Right renal cortex interstitium (tissue), 3 donors: ENCODE measurements around the gene SCN3A. TPM values are rescaled to one million over a fixed set of nuclear protein-coding genes. Genes with fewer than 3 reads are reported as not detected.

Source experiments
- DNase-seq, 3 donors: peaks; one replicate each; pipeline ENCODE4 v3.0.0-alpha.2; 2013; ENCODE audit warnings: low read depth in 3 of 3, low spot score in 2 of 3
- polyA plus RNA-seq, 3 donors: library from polyadenylated mRNA; unstranded; fragments of 120-200 nt; gene quantifications; one replicate each; pipeline ENCODE4 v1.2.1, GENCODE V29; 2013; ENCODE audit not compliant: insufficient read length in 3 of 3

SCN3A gene
- polyA plus RNA-seq, 3 donors, result 0.18 to 0.34 (median 0.28) TPM

GRCh38 chr2:165058476-165059265 is 145.2 kb downstream of the SCN3A start:
- DNase-seq, result no peak

GRCh38 chr2:165057931-165058330 is 145.9 kb downstream of the SCN3A start:
- DNase-seq, result no peak

GRCh38 chr2:165057308-165057707 is 146.5 kb downstream of the SCN3A start:
- no peak for DNase-seq

DNA sequence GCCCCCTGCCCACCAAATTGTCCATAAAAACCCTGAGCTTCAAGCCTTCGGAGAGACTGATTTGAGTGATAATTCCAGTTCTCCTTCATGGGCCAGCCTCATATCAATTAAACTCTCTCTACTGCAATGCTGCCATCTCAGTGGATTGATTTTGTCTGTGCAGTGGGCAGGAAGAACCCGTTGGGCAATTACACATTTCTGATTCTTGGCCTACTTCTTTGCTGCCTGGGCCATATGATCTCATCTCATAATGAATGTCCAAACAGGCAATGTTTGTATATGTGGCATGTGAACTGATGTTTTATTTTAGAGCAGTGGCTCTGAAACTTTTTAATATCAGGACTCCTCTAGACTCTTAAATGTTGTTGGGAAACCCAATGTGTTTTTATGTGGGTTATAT is 147.3 kb downstream of the SCN3A start:
- DNase-seq, result no peak

DNA sequence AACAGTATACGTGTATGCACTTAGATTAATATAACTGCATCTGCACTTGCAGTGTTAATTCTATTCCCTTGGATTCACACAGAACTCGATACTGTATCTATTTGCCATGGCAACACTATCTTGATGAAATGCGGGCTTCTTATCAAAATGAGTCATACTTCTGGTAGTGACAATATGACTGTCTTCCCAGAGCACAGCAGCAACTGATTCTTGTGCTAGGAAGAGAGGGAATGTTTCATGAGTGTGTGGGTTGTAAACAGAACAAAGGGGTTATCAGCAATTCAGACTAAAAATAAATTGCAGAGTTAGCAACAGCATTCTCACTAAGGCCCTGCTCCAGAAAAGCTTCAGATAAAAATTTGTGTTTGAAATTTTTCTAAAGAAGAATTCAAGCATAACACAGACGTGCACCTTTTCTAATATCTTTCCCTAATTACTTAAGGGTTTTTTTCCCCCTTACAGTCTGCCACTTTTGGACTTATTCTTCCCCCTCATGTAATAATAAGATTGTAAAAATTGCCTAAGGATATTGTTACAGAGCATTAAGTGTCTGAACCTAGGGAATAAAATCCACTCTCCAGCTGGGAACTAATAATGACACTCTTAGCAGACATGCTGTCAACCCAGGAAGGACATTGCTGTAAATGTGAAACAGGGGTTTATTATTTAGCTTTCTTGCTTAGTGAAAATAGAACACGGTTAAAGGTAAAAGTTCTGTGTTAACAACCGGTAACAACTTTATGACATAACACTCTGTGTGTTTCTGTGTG is 148.6 kb downstream of the SCN3A start:
- no peak for DNase-seq

GRCh38 chr2:165054652-165055051 is 149.2 kb downstream of the SCN3A start:
- DNase-seq, result no peak

DNA sequence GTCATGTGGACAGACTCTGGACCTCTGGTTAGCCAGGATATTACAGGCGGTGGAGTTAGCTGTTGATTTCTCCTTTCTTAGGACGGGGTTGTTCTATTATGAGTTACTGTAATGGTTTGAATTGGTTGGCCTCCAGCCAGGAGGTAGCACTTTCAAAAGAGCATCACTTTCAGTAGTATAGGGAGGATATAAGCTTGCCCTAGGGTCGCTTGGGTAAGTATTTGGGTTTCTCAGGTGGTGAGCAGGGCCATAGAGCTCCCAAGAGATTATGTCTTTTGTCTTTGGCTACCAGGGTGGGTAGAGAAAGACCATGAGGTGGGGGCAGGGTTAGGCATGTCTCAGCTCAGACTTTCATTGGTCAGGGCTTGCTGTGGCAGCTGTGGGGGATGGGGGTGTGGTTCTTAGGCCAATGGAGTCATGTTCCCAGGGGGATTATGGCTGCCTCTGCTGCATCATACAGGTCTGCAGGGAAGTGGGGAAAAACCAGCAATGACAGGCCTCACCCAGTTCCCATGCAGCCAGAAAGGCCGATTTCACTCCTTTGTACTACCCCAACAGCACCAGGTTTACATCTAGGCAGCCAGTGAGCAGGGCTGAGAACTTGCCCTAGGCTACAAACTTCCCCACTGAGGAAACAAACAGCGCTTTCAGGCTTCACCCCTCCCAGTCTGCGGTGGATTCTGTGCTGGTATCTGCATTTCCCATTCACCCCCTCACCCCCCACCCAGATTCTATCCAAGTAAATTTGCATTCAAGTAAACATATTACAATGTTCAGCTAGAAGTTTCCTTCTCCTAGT is 159.1 kb downstream of the SCN3A start:
- no peak for DNase-seq

Other genes starting within 250 kb of the SCN3A start
- gene SLC38A11, start 248.5 kb downstream of the SCN3A start, polyA plus RNA-seq, result 10 to 100 TPM in 1 of 3 donors, 1 to 10 TPM in 2; 2.1 to 15.0 (median 9.6) TPM
- 1 to 10 TPM; 1.7 to 3.5 (median 2.0) TPM for gene SCN2A, start 35.4 kb upstream of the SCN3A start, polyA plus RNA-seq